Measurements from ENCODE around the gene CRTAC1. TPM values are rescaled to one million over a fixed set of nuclear protein-coding genes. Genes with fewer than 3 reads are reported as not detected.

Gene CRTAC1
- total RNA-seq, 1 experiment from 2014 or later, result 1.2 TPM

DNA sequence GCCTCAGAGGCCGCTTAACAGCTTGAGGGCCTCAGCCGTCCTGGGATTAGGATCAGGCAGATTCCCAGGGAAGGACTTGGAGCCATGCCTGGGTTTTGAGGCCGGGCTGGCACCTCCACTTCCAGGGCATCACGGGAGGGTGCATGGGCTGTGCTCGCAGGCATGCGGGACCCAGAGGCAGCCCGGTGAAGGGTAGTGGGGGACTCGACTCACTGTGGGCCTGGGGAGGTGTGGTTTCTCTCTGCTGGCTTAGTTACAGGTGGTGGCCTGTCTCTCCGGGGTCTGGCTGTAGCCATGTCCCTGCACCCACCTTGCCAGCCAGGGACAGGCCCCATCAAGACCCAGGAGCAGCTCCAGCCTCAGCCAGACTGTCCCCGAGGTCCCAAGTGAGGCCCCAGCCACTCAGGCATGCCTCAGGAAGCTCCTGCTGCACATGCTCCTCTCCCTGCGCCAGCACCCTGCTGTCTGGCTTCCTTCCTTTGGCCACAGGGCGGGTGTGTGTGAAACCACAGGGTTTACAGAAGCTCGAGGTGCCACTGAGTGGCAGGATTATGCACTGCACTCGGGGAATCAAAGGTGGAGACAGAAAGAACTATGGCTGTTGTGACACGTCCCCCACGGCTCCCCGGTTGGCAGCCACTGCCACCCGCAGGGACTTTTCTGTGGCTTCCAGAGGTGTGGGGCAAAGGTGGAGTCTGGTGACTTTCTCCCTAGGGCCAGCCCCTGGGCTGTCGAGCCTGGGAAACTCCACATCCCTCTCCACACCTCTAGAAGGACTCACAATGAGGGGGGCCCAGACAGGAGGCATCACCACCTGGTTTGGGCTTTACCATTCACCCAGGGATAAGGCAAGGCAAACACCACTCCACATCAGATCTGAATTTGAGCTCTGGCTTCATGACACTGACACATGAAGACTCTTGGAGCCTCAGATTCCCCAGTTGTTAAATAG, 161.1 kb downstream of the CRTAC1 start (continued):
- TF ChIP-seq ZBTB21 (CRISPR knock-in tag; IDR thresholded peaks at IDR 0.05; ENCODE audit: borderline replicate concordance), result peak; percentile 54; the same call in 1 of the 2 replicates
- no peak for TF ChIP-seq OVOL2 (CRISPR knock-in tag; IDR thresholded peaks at IDR 0.05; ENCODE audit: borderline replicate concordance)
- no peak for TF ChIP-seq ZNF121 (CRISPR knock-in tag; IDR thresholded peaks at IDR 0.05)
- TF ChIP-seq ETV6 (CRISPR knock-in tag; IDR thresholded peaks at IDR 0.05), result peak; percentile 85
- TF ChIP-seq, protein P1, sequence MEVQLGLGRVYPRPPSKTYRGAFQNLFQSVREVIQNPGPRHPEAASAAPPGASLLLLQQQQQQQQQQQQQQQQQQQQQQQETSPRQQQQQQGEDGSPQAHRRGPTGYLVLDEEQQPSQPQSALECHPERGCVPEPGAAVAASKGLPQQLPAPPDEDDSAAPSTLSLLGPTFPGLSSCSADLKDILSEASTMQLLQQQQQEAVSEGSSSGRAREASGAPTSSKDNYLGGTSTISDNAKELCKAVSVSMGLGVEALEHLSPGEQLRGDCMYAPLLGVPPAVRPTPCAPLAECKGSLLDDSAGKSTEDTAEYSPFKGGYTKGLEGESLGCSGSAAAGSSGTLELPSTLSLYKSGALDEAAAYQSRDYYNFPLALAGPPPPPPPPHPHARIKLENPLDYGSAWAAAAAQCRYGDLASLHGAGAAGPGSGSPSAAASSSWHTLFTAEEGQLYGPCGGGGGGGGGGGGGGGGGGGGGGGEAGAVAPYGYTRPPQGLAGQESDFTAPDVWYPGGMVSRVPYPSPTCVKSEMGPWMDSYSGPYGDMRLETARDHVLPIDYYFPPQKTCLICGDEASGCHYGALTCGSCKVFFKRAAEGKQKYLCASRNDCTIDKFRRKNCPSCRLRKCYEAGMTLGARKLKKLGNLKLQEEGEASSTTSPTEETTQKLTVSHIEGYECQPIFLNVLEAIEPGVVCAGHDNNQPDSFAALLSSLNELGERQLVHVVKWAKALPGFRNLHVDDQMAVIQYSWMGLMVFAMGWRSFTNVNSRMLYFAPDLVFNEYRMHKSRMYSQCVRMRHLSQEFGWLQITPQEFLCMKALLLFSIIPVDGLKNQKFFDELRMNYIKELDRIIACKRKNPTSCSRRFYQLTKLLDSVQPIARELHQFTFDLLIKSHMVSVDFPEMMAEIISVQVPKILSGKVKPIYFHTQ (CRISPR knock-in tag; IDR thresholded peaks at IDR 0.05), result no peak
- TF ChIP-seq, protein P2, sequence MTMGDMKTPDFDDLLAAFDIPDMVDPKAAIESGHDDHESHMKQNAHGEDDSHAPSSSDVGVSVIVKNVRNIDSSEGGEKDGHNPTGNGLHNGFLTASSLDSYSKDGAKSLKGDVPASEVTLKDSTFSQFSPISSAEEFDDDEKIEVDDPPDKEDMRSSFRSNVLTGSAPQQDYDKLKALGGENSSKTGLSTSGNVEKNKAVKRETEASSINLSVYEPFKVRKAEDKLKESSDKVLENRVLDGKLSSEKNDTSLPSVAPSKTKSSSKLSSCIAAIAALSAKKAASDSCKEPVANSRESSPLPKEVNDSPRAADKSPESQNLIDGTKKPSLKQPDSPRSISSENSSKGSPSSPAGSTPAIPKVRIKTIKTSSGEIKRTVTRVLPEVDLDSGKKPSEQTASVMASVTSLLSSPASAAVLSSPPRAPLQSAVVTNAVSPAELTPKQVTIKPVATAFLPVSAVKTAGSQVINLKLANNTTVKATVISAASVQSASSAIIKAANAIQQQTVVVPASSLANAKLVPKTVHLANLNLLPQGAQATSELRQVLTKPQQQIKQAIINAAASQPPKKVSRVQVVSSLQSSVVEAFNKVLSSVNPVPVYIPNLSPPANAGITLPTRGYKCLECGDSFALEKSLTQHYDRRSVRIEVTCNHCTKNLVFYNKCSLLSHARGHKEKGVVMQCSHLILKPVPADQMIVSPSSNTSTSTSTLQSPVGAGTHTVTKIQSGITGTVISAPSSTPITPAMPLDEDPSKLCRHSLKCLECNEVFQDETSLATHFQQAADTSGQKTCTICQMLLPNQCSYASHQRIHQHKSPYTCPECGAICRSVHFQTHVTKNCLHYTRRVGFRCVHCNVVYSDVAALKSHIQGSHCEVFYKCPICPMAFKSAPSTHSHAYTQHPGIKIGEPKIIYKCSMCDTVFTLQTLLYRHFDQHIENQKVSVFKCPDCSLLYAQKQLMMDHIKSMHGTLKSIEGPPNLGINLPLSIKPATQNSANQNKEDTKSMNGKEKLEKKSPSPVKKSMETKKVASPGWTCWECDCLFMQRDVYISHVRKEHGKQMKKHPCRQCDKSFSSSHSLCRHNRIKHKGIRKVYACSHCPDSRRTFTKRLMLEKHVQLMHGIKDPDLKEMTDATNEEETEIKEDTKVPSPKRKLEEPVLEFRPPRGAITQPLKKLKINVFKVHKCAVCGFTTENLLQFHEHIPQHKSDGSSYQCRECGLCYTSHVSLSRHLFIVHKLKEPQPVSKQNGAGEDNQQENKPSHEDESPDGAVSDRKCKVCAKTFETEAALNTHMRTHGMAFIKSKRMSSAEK (CRISPR knock-in tag; IDR thresholded peaks at IDR 0.05; ENCODE audit: borderline replicate concordance), result no peak
- TF ChIP-seq PRRX2 (CRISPR knock-in tag; IDR thresholded peaks at IDR 0.05), result no peak
- TF ChIP-seq TP53 (CRISPR knock-in tag; IDR thresholded peaks at IDR 0.05), result no peak
- TF ChIP-seq, protein P3, sequence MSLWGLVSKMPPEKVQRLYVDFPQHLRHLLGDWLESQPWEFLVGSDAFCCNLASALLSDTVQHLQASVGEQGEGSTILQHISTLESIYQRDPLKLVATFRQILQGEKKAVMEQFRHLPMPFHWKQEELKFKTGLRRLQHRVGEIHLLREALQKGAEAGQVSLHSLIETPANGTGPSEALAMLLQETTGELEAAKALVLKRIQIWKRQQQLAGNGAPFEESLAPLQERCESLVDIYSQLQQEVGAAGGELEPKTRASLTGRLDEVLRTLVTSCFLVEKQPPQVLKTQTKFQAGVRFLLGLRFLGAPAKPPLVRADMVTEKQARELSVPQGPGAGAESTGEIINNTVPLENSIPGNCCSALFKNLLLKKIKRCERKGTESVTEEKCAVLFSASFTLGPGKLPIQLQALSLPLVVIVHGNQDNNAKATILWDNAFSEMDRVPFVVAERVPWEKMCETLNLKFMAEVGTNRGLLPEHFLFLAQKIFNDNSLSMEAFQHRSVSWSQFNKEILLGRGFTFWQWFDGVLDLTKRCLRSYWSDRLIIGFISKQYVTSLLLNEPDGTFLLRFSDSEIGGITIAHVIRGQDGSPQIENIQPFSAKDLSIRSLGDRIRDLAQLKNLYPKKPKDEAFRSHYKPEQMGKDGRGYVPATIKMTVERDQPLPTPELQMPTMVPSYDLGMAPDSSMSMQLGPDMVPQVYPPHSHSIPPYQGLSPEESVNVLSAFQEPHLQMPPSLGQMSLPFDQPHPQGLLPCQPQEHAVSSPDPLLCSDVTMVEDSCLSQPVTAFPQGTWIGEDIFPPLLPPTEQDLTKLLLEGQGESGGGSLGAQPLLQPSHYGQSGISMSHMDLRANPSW (CRISPR knock-in tag; conservative IDR thresholded peaks at IDR 0.05; ENCODE audit: low read depth), result no peak
- TF ChIP-seq NFATC4 (CRISPR knock-in tag; IDR thresholded peaks at IDR 0.05), result no peak
- no peak for TF ChIP-seq FOXP1 (CRISPR knock-in tag; IDR thresholded peaks at IDR 0.05; ENCODE audit: borderline replicate concordance)
- no peak for TF ChIP-seq NR2C2 (CRISPR knock-in tag; IDR thresholded peaks at IDR 0.05)
- TF ChIP-seq, protein P4, sequence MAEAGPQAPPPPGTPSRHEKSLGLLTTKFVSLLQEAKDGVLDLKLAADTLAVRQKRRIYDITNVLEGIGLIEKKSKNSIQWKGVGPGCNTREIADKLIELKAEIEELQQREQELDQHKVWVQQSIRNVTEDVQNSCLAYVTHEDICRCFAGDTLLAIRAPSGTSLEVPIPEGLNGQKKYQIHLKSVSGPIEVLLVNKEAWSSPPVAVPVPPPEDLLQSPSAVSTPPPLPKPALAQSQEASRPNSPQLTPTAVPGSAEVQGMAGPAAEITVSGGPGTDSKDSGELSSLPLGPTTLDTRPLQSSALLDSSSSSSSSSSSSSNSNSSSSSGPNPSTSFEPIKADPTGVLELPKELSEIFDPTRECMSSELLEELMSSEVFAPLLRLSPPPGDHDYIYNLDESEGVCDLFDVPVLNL (CRISPR knock-in tag; IDR thresholded peaks at IDR 0.05; ENCODE audit: borderline replicate concordance, low read depth), result no peak
- TF ChIP-seq MYBL2 (CRISPR knock-in tag; IDR thresholded peaks at IDR 0.05), result no peak
- TF ChIP-seq SMAD3 (CRISPR knock-in tag; IDR thresholded peaks at IDR 0.05; ENCODE audit: borderline replicate concordance), result 0 out of 2 replicates have a peak, but pooled peaks have one; percentile 46
- TF ChIP-seq GTF2I (CRISPR knock-in tag; conservative IDR thresholded peaks at IDR 0.05), result no peak
- 0 out of 2 replicates have a peak, but pooled peaks have one; percentile 28 for TF ChIP-seq ZNF138 (CRISPR knock-in tag; conservative IDR thresholded peaks at IDR 0.05)
- TF ChIP-seq SP1 (CRISPR knock-in tag; conservative IDR thresholded peaks at IDR 0.05), result no peak
- no peak for TF ChIP-seq KAT7 (CRISPR knock-in tag; IDR thresholded peaks at IDR 0.05; ENCODE audit: borderline replicate concordance)
- TF ChIP-seq, protein P5, sequence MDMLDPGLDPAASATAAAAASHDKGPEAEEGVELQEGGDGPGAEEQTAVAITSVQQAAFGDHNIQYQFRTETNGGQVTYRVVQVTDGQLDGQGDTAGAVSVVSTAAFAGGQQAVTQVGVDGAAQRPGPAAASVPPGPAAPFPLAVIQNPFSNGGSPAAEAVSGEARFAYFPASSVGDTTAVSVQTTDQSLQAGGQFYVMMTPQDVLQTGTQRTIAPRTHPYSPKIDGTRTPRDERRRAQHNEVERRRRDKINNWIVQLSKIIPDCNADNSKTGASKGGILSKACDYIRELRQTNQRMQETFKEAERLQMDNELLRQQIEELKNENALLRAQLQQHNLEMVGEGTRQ (CRISPR knock-in tag; IDR thresholded peaks at IDR 0.05), result 0 out of 2 replicates have a peak, but pooled peaks have one; percentile 15

Data from WTC11 (cell line).